Measurements from ENCODE around the gene ERO1A.

Gene ERO1A

DNA sequence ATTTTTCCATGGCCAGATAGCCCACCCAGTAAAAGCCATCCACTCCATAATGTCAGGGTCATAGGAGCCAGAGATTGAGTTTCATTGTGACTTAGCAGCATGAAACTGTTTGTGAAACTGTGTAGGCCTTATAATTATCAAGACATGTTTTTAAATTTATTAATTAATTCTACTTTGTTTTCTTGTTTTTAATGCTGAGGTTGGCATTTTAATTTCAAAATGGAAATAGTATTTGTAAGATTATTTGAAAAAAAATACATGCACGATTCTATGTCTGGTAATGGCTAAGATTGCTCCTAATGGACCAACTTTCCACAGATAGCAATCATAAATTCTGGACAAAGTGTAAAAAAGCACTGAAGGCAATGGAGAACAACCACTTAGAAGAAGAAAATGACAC lies 75.7 kb downstream of the ERO1A start:
- no peak overlapping the region for H3K4me3 ChIP-seq (ENCODE audit: low read depth, low read length)
- no peak for DNase-seq (ENCODE audit: low read depth)
- TF ChIP-seq, protein P1, sequence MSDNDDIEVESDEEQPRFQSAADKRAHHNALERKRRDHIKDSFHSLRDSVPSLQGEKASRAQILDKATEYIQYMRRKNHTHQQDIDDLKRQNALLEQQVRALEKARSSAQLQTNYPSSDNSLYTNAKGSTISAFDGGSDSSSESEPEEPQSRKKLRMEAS (IDR thresholded peaks at IDR 0.05; ENCODE audit: low read depth, low read length), result no peak
- TF ChIP-seq MYC (IDR thresholded peaks at IDR 0.05; ENCODE audit: low read depth, low read length) (no peak), POLR2A (IDR thresholded peaks at IDR 0.05; ENCODE audit: extremely low read depth, insufficient read length) (no peak)
- TF ChIP-seq, protein P2, sequence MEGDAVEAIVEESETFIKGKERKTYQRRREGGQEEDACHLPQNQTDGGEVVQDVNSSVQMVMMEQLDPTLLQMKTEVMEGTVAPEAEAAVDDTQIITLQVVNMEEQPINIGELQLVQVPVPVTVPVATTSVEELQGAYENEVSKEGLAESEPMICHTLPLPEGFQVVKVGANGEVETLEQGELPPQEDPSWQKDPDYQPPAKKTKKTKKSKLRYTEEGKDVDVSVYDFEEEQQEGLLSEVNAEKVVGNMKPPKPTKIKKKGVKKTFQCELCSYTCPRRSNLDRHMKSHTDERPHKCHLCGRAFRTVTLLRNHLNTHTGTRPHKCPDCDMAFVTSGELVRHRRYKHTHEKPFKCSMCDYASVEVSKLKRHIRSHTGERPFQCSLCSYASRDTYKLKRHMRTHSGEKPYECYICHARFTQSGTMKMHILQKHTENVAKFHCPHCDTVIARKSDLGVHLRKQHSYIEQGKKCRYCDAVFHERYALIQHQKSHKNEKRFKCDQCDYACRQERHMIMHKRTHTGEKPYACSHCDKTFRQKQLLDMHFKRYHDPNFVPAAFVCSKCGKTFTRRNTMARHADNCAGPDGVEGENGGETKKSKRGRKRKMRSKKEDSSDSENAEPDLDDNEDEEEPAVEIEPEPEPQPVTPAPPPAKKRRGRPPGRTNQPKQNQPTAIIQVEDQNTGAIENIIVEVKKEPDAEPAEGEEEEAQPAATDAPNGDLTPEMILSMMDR (IDR thresholded peaks at IDR 0.05; ENCODE audit: low read depth, low read length), result no peak

DNA sequence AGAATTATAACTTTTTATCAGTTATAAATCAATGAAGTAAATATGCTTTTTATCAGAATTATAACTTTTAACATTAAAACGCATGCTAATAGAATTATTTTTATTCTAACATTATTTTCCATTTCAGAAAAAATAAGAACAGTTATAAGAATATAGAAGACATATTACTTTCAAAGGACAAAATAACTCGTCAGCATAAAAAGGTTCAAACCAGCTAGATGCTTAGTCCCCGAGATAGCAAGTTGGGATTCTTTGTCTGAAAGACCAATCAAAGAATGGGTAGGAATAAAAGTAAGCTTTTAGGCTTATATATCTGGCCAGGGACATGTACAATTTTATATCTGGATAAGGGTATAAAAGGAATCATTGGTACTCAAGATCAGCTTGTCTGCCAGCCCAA lies 76.8 kb downstream of the ERO1A start:
- TF ChIP-seq POLR2A (IDR thresholded peaks at IDR 0.05; ENCODE audit: extremely low read depth, insufficient read length) (no peak), MYC (IDR thresholded peaks at IDR 0.05; ENCODE audit: low read depth, low read length) (no peak)
- TF ChIP-seq, protein P2 (IDR thresholded peaks at IDR 0.05; ENCODE audit: low read depth, low read length), result no peak
- TF ChIP-seq, protein P1 (IDR thresholded peaks at IDR 0.05; ENCODE audit: low read depth, low read length), result no peak
- DNase-seq (ENCODE audit: low read depth), result no peak
- H3K4me3 ChIP-seq (ENCODE audit: low read depth, low read length), result no peak overlapping the region

DNA sequence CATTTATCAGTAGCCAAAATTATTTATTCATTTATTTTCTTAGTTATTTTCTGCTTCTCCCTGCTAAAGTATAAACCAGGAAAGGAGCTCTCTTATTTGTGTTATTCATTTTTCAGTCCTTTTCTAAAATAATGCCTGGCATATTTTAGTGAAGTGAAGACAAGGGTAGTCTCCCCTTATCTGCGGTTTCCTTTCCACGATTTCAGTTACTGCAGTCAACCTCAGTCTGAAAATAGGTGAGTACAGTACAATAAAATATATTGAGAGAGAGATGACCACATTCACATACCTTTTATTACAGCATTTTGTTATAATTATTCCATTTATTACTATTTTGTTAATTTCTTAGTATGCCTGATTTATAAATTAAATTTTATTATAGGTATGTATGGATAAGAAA lies 85.2 kb downstream of the ERO1A start:
- no peak for DNase-seq (ENCODE audit: low read depth)
- TF ChIP-seq, protein P1 (IDR thresholded peaks at IDR 0.05; ENCODE audit: low read depth, low read length), result no peak
- TF ChIP-seq, protein P2 (IDR thresholded peaks at IDR 0.05; ENCODE audit: low read depth, low read length), result no peak
- no peak for TF ChIP-seq POLR2A (IDR thresholded peaks at IDR 0.05; ENCODE audit: extremely low read depth, insufficient read length)
- TF ChIP-seq MYC (IDR thresholded peaks at IDR 0.05; ENCODE audit: low read depth, low read length), result no peak
- no peak overlapping the region for H3K4me3 ChIP-seq (ENCODE audit: low read depth, low read length)

DNA sequence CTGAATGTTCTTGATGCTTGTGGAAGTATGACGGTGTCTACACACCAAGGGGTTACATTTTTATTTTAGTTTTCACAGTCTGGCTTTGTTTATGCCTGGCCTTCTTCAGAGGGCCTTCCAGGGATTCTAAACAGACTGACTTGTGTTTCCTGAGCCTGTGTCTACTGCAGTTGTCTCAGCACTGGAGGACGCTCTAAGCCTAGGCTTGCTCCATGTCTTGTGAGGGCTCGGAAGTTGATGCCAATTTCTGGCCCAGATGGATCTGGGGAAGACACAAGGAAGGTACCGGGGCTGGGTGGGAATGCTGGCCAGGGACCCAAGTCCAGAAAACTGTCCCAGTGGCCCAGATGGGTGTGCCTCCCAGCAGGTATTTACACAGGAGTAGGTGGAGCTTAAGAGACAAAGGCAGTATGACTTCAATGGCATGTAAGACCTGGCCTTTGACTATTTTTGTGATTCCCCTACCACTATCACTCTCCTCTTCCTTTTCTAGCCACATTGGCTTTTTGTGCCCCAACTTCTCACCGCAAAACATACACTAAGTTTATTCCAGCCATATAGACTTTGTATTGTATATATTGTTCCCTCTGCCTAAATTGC lies 85.8 kb downstream of the ERO1A start:
- no peak for DNase-seq (ENCODE audit: low read depth)
- no peak overlapping the region for H3K4me3 ChIP-seq (ENCODE audit: low read depth, low read length)
- TF ChIP-seq, protein P2 (IDR thresholded peaks at IDR 0.05; ENCODE audit: low read depth, low read length), result no peak
- TF ChIP-seq, protein P1 (IDR thresholded peaks at IDR 0.05; ENCODE audit: low read depth, low read length), result no peak
- TF ChIP-seq MYC (IDR thresholded peaks at IDR 0.05; ENCODE audit: low read depth, low read length) (no peak), POLR2A (IDR thresholded peaks at IDR 0.05; ENCODE audit: extremely low read depth, insufficient read length) (no peak)

DNA sequence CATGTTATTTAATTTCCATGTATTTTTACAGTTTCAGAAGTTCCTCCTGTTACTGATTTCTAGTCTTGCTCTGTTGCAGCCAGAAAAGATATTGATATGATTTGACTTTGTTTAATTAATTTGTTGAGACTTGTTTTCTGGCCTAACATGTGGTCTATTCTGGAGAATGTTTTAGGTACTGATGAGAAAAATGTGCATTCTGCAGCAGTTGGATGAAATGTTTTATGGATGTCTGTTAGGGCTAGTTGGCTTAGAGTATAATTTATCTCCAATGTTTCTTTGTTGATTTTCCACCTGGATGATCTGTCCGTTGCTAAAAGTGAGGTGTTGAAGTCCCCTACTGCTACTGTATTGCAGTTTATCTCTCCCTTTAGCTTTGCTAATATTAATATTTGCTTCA lies 88.3 kb downstream of the ERO1A start:
- no peak for TF ChIP-seq MYC (IDR thresholded peaks at IDR 0.05; ENCODE audit: low read depth, low read length)
- TF ChIP-seq, protein P1 (IDR thresholded peaks at IDR 0.05; ENCODE audit: low read depth, low read length), result no peak
- TF ChIP-seq, protein P2 (IDR thresholded peaks at IDR 0.05; ENCODE audit: low read depth, low read length), result no peak
- TF ChIP-seq POLR2A (IDR thresholded peaks at IDR 0.05; ENCODE audit: extremely low read depth, insufficient read length), result no peak
- DNase-seq (ENCODE audit: low read depth), result no peak
- no peak overlapping the region for H3K4me3 ChIP-seq (ENCODE audit: low read depth, low read length)

Measured in NB4 (cell line).